Neural cell (in vitro differentiated cells): ENCODE measurements around the gene OSBP2. TPM values are rescaled to one million over a fixed set of nuclear protein-coding genes. Genes with fewer than 3 reads are reported as not detected.

ENCODE experiments used
- H2AFZ ChIP-seq: fragments of 200-600, 300-800 bp; sonication (generic), shearing (Covaris generic); 2 replicates; pipeline ENCODE4 v1.6.0; 2014; ENCODE audit warnings: low read depth, mild to moderate bottlenecking, antibody characterized with exemption, low read length, moderate library complexity
- H3F3A ChIP-seq: fragments of 200-600 bp; shearing (Covaris generic); 2 replicates; pipeline ENCODE4 v1.6.1; 2016; ENCODE audit warnings: mild to moderate bottlenecking, moderate library complexity, mixed read lengths, antibody characterized with exemption, low read length; ENCODE audit not compliant: insufficient read depth, poor library complexity, severe bottlenecking
- H3K27ac ChIP-seq: fragments of 200-600, 300-800 bp; sonication (generic), shearing (Covaris generic); 2 replicates; pipeline ENCODE4 v1.5.1; 2014; ENCODE audit warnings: mild to moderate bottlenecking, low read length, moderate library complexity
- H3K27me3 ChIP-seq: fragments of 300-800, 200-600 bp; sonication (generic), shearing (Covaris generic); 2 replicates; pipeline ENCODE4 v1.6.0; 2014; ENCODE audit warnings: mild to moderate bottlenecking, low read depth, low read length, moderate library complexity; ENCODE audit not compliant: insufficient read depth
- H3K36me3 ChIP-seq: fragments of 300-800, 200-600 bp; sonication (generic), shearing (Covaris generic); 2 replicates; pipeline ENCODE4 v1.5.1; 2014; ENCODE audit warnings: mild to moderate bottlenecking, antibody characterized with exemption, low read length, moderate library complexity; ENCODE audit not compliant: insufficient read depth
- H3K4me2 ChIP-seq: fragments of 300-800, 200-600 bp; sonication (generic), shearing (Covaris generic); 2 replicates; pipeline ENCODE4 v1.6.0; 2014; ENCODE audit warnings: mild to moderate bottlenecking, low read length
- H3K4me3 ChIP-seq: fragments of 300-800, 200-600 bp; sonication (generic), shearing (Covaris generic); 2 replicates; pipeline ENCODE4 v1.5.1; 2014; ENCODE audit warnings: mild to moderate bottlenecking, low read length, moderate library complexity
- H3K79me2 ChIP-seq: fragments of 200-600 bp; shearing (Covaris generic); replicated peaks from 2 replicates; pipeline ENCODE4 v1.6.0; 2014; ENCODE audit warnings: mild to moderate bottlenecking, low read length, moderate library complexity; ENCODE audit not compliant: insufficient read depth
- H3K9ac ChIP-seq: fragments of 300-800, 200-600 bp; sonication (generic), shearing (Covaris generic); 2 replicates; pipeline ENCODE4 v1.6.1; 2016; ENCODE audit warnings: mild to moderate bottlenecking, low read length, mixed read lengths
- H3K9me2 ChIP-seq: fragments of 200-600 bp; shearing (Covaris generic); 2 replicates; pipeline ENCODE4 v1.6.1; 2016; ENCODE audit warnings: mild to moderate bottlenecking, low read length, mixed read lengths; ENCODE audit not compliant: insufficient read depth
- H3K9me3 ChIP-seq: fragments of 200-600, 300-800 bp; sonication (generic), shearing (Covaris generic); 2 replicates; pipeline ENCODE4 v1.6.1; 2016; ENCODE audit warnings: mild to moderate bottlenecking, mixed run types, low read length, moderate library complexity, mixed read lengths
- H4K20me1 ChIP-seq: fragments of 200-600 bp; shearing (Covaris generic); 2 replicates; pipeline ENCODE4 v1.6.1; 2016; ENCODE audit warnings: mild to moderate bottlenecking, mixed run types; ENCODE audit not compliant: insufficient read depth
- EP300 ChIP-seq: fragments of 450-650 bp; conservative IDR thresholded peaks from 2 replicates; pipeline ENCODE4 v1.6.1; 2014; ENCODE audit warnings: antibody characterized with exemption, mild to moderate bottlenecking, moderate library complexity; ENCODE audit not compliant: poor library complexity, severe bottlenecking
- EZH2 ChIP-seq: fragments of 200-600, 300-800 bp; shearing (Covaris generic), sonication (generic); IDR thresholded peaks from 2 replicates; pipeline ENCODE4 v1.6.1; 2014; ENCODE audit warnings: antibody characterized with exemption, low read length, borderline replicate concordance, mild to moderate bottlenecking; ENCODE audit not compliant: insufficient read depth, poor library complexity, severe bottlenecking
- MXI1 ChIP-seq: fragments of 450-650 bp; conservative IDR thresholded peaks from 2 replicates; pipeline ENCODE4 v1.6.1; 2014; ENCODE audit warnings: antibody characterized with exemption, mild to moderate bottlenecking; ENCODE audit not compliant: poor library complexity, severe bottlenecking
- POLR2AphosphoS5 ChIP-seq: IDR thresholded peaks from 2 replicates; pipeline ENCODE4 v1.6.1; 2012
- RAD21 ChIP-seq: fragments of 450-650 bp; conservative IDR thresholded peaks from 2 replicates; pipeline ENCODE4 v1.6.1; 2014; ENCODE audit warnings: antibody characterized with exemption, mild to moderate bottlenecking, moderate library complexity
- SMC3 ChIP-seq: fragments of 450-650 bp; conservative IDR thresholded peaks from 2 replicates; pipeline ENCODE4 v1.6.1; 2014; ENCODE audit warnings: antibody characterized with exemption, mild to moderate bottlenecking, moderate library complexity; ENCODE audit not compliant: poor library complexity
- TAF1 ChIP-seq: IDR thresholded peaks from 2 replicates; pipeline ENCODE4 v1.6.1; 2012; ENCODE audit warnings: low read depth
- polyA plus RNA-seq: library from polyadenylated mRNA; depleted of rRNA; stranded (reverse); fragments of >200 nt; gene quantifications from 2 replicates; pipeline ENCODE4 v1.2.3, GENCODE V29; 2014
- TF ChIP-seq, protein P1 (sequence below): IDR thresholded peaks from 2 replicates; pipeline ENCODE4 v1.6.1; 2012; ENCODE audit warnings: borderline replicate concordance
- TF ChIP-seq, protein P2 (sequence below): fragments of 450-650 bp; IDR thresholded peaks from 2 replicates; pipeline ENCODE4 v1.5.1; 2014; ENCODE audit warnings: antibody characterized with exemption, mild to moderate bottlenecking, moderate library complexity; ENCODE audit not compliant: poor library complexity, severe bottlenecking

Gene OSBP2
- polyA plus RNA-seq, 1 donor from 2014 or later, result 8.7 TPM

DNA sequence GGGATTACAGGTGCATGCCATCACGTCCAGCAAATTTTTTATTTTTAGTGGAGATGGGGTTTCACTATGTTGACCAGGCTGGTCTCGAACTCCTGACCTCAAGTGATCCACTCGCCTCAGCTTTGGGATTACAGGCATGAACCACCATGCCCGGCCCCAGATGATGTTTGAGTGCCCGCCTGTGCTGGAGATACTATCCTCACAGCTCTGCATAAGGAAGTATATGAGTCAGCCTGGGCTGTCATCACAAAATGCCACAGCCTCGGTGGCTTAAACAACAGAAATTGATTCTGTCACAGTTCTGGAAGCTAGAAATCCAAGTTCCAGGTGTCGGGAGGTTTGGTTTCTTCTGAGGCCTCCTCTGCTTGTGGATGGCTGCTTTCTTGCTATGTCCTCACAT is 119.3 kb downstream of the OSBP2 start:
- Histone ChIP-seq H2AFZ (no peak overlapping the region), H3K36me3 (no peaks in the 10 kb centered on the region), H3K9me3 (no peaks in the 10 kb centered on the region), H3K27ac (no peak overlapping the region), H3K9me2 (no peaks in the 10 kb centered on the region), H3K27me3 (no peaks in the 10 kb centered on the region), H3K4me2 (no peak overlapping the region), H3K9ac (no peak overlapping the region), H4K20me1 (no peaks in the 10 kb centered on the region), H3K79me2 (no peaks in the 10 kb centered on the region), H3F3A (no peaks in the 10 kb centered on the region), H3K4me3 (no peak overlapping the region)
- TF ChIP-seq TAF1 (no peak), SMC3 (no peak)
- TF ChIP-seq, protein P1, sequence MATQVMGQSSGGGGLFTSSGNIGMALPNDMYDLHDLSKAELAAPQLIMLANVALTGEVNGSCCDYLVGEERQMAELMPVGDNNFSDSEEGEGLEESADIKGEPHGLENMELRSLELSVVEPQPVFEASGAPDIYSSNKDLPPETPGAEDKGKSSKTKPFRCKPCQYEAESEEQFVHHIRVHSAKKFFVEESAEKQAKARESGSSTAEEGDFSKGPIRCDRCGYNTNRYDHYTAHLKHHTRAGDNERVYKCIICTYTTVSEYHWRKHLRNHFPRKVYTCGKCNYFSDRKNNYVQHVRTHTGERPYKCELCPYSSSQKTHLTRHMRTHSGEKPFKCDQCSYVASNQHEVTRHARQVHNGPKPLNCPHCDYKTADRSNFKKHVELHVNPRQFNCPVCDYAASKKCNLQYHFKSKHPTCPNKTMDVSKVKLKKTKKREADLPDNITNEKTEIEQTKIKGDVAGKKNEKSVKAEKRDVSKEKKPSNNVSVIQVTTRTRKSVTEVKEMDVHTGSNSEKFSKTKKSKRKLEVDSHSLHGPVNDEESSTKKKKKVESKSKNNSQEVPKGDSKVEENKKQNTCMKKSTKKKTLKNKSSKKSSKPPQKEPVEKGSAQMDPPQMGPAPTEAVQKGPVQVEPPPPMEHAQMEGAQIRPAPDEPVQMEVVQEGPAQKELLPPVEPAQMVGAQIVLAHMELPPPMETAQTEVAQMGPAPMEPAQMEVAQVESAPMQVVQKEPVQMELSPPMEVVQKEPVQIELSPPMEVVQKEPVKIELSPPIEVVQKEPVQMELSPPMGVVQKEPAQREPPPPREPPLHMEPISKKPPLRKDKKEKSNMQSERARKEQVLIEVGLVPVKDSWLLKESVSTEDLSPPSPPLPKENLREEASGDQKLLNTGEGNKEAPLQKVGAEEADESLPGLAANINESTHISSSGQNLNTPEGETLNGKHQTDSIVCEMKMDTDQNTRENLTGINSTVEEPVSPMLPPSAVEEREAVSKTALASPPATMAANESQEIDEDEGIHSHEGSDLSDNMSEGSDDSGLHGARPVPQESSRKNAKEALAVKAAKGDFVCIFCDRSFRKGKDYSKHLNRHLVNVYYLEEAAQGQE, result no peak

DNA sequence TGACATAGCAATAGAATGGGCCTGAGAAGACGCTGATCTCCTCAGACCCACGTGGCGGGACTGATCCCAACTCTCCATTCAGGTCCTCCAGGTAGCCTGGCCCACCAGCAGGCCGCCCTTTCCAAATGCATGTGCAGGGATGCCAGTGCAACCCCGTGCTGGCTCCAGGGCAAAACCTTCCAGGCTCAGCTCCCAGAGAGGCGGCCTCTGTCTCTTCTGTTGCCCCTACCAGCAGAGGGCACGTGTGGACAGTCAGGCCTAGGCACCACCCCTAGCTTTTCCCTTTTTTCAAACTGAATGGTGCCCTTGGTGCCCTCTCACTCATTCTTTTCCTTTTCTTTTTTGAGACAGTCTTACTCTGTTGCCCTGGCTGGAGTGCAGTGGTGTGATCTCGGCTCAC is 121.7 kb downstream of the OSBP2 start:
- Histone ChIP-seq H3K9ac (no peak overlapping the region), H3K27me3 (peaks cover 8% of the 10 kb centered on the region), H3K4me3 (no peak overlapping the region), H3K9me3 (no peaks in the 10 kb centered on the region), H3K79me2 (no peaks in the 10 kb centered on the region), H4K20me1 (no peaks in the 10 kb centered on the region), H3K27ac (no peak overlapping the region), H3K36me3 (no peaks in the 10 kb centered on the region), H3K9me2 (no peaks in the 10 kb centered on the region), H2AFZ (no peak overlapping the region), H3K4me2 (no peak overlapping the region), H3F3A (no peaks in the 10 kb centered on the region)
- TF ChIP-seq, protein P1, result no peak
- TF ChIP-seq EP300 (no peak), RAD21 (no peak), TAF1 (no peak), MXI1 (no peak), SMC3 (no peak), POLR2AphosphoS5 (no peak), EZH2 (no peak)
- TF ChIP-seq, protein P2, sequence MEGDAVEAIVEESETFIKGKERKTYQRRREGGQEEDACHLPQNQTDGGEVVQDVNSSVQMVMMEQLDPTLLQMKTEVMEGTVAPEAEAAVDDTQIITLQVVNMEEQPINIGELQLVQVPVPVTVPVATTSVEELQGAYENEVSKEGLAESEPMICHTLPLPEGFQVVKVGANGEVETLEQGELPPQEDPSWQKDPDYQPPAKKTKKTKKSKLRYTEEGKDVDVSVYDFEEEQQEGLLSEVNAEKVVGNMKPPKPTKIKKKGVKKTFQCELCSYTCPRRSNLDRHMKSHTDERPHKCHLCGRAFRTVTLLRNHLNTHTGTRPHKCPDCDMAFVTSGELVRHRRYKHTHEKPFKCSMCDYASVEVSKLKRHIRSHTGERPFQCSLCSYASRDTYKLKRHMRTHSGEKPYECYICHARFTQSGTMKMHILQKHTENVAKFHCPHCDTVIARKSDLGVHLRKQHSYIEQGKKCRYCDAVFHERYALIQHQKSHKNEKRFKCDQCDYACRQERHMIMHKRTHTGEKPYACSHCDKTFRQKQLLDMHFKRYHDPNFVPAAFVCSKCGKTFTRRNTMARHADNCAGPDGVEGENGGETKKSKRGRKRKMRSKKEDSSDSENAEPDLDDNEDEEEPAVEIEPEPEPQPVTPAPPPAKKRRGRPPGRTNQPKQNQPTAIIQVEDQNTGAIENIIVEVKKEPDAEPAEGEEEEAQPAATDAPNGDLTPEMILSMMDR, result no peak
